HEK293 (cell line): Measurements from ENCODE around the gene ZNF783.

Experiments
- ZNF274 ChIP-seq, 2 experiments: fragments of 200-500 bp in 1 of 2; fragments of 450-650 bp in 1 of 2; sonication (Bioruptor generic) in 1 of 2; formaldehyde crosslinking in 1 of 2; IDR thresholded peaks; 2 replicates each; pipeline versions ENCODE4 v1.5.1 to v1.6.1; 2014 to 2016; ENCODE audit warnings: borderline replicate concordance in 1 of 2, inconsistent platforms in 1 of 2, low read length in 1 of 2, missing biosample characterization in 1 of 2, missing genetic modification characterization in 1 of 2
- TF ChIP-seq, protein P1 (sequence below): fragments of 450-650 bp; formaldehyde crosslinking; IDR thresholded peaks from 2 replicates; pipeline ENCODE4 v1.5.1; 2016; ENCODE audit warnings: missing biosample characterization, missing genetic modification characterization
- TF ChIP-seq, protein P2 (sequence below): fragments of 450-650 bp; formaldehyde crosslinking; IDR thresholded peaks from 2 replicates; pipeline ENCODE4 v1.5.1; 2016; ENCODE audit warnings: missing biosample characterization, missing genetic modification characterization

- no peak for TF ChIP-seq ZNF274 (IDR thresholded peaks at IDR 0.05; ENCODE audit: low read length)
- TF ChIP-seq ZNF274 (tag by site-specific recombination; IDR thresholded peaks at IDR 0.05; ENCODE audit: borderline replicate concordance): no peak
- TF ChIP-seq, protein P1, sequence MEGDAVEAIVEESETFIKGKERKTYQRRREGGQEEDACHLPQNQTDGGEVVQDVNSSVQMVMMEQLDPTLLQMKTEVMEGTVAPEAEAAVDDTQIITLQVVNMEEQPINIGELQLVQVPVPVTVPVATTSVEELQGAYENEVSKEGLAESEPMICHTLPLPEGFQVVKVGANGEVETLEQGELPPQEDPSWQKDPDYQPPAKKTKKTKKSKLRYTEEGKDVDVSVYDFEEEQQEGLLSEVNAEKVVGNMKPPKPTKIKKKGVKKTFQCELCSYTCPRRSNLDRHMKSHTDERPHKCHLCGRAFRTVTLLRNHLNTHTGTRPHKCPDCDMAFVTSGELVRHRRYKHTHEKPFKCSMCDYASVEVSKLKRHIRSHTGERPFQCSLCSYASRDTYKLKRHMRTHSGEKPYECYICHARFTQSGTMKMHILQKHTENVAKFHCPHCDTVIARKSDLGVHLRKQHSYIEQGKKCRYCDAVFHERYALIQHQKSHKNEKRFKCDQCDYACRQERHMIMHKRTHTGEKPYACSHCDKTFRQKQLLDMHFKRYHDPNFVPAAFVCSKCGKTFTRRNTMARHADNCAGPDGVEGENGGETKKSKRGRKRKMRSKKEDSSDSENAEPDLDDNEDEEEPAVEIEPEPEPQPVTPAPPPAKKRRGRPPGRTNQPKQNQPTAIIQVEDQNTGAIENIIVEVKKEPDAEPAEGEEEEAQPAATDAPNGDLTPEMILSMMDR: no peak
- TF ChIP-seq, protein P2, sequence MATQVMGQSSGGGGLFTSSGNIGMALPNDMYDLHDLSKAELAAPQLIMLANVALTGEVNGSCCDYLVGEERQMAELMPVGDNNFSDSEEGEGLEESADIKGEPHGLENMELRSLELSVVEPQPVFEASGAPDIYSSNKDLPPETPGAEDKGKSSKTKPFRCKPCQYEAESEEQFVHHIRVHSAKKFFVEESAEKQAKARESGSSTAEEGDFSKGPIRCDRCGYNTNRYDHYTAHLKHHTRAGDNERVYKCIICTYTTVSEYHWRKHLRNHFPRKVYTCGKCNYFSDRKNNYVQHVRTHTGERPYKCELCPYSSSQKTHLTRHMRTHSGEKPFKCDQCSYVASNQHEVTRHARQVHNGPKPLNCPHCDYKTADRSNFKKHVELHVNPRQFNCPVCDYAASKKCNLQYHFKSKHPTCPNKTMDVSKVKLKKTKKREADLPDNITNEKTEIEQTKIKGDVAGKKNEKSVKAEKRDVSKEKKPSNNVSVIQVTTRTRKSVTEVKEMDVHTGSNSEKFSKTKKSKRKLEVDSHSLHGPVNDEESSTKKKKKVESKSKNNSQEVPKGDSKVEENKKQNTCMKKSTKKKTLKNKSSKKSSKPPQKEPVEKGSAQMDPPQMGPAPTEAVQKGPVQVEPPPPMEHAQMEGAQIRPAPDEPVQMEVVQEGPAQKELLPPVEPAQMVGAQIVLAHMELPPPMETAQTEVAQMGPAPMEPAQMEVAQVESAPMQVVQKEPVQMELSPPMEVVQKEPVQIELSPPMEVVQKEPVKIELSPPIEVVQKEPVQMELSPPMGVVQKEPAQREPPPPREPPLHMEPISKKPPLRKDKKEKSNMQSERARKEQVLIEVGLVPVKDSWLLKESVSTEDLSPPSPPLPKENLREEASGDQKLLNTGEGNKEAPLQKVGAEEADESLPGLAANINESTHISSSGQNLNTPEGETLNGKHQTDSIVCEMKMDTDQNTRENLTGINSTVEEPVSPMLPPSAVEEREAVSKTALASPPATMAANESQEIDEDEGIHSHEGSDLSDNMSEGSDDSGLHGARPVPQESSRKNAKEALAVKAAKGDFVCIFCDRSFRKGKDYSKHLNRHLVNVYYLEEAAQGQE: no peak
Measured at GRCh38 chr7:149287622-149288021, 25.6 kb downstream of the ZNF783 start.
